ENCODE measurements around the gene SRP54.

- TF ChIP-seq EP300 (IDR thresholded peaks at IDR 0.05) = no peak
- TF ChIP-seq, protein P1, sequence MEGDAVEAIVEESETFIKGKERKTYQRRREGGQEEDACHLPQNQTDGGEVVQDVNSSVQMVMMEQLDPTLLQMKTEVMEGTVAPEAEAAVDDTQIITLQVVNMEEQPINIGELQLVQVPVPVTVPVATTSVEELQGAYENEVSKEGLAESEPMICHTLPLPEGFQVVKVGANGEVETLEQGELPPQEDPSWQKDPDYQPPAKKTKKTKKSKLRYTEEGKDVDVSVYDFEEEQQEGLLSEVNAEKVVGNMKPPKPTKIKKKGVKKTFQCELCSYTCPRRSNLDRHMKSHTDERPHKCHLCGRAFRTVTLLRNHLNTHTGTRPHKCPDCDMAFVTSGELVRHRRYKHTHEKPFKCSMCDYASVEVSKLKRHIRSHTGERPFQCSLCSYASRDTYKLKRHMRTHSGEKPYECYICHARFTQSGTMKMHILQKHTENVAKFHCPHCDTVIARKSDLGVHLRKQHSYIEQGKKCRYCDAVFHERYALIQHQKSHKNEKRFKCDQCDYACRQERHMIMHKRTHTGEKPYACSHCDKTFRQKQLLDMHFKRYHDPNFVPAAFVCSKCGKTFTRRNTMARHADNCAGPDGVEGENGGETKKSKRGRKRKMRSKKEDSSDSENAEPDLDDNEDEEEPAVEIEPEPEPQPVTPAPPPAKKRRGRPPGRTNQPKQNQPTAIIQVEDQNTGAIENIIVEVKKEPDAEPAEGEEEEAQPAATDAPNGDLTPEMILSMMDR (IDR thresholded peaks at IDR 0.05) = no peak
Measured at GRCh38 chr14:34994668-34995067, 11.9 kb downstream of the SRP54 start.

All from esophagus muscularis mucosa (tissue), 3 donors.